Ishikawa (cell line): ENCODE measurements around the gene CEACAM16.
A peak's percentile ranks its signal among the peaks of the same experiment; 100 is the strongest.

ENCODE experiments used
- CEBPB ChIP-seq: IDR thresholded peaks from 2 replicates; pipeline ENCODE4 v1.6.1; 2012
- CREB1 ChIP-seq: IDR thresholded peaks from 2 replicates; pipeline ENCODE4 v1.6.1; 2012; ENCODE audit warnings: low read depth
- EGR1 ChIP-seq: IDR thresholded peaks from 2 replicates; pipeline ENCODE4 v1.6.1; 2012
- EP300 ChIP-seq: IDR thresholded peaks from 2 replicates; pipeline ENCODE4 v1.6.1; 2012; ENCODE audit warnings: borderline replicate concordance
- FOXM1 ChIP-seq: IDR thresholded peaks from 2 replicates; pipeline ENCODE4 v1.6.1; 2012; ENCODE audit warnings: low read depth, borderline replicate concordance
- MAX ChIP-seq: IDR thresholded peaks from 2 replicates; pipeline ENCODE4 v1.6.1; 2012
- NFIC ChIP-seq: IDR thresholded peaks from 2 replicates; pipeline ENCODE4 v1.6.1; 2012
- RAD21 ChIP-seq: IDR thresholded peaks from 2 replicates; pipeline ENCODE4 v1.6.1; 2012; ENCODE audit warnings: low read depth
- REST ChIP-seq: IDR thresholded peaks from 2 replicates; pipeline ENCODE4 v1.6.1; 2012; ENCODE audit warnings: low read depth, mild to moderate bottlenecking
- TAF1 ChIP-seq: IDR thresholded peaks from 2 replicates; pipeline ENCODE4 v1.6.1; 2012; ENCODE audit warnings: low read depth, mild to moderate bottlenecking
- TCF12 ChIP-seq: IDR thresholded peaks from 2 replicates; pipeline ENCODE4 v1.6.1; 2012; ENCODE audit warnings: low read depth
- TEAD4 ChIP-seq: IDR thresholded peaks from 2 replicates; pipeline ENCODE4 v1.6.1; 2012
- USF1 ChIP-seq: IDR thresholded peaks from 2 replicates; pipeline ENCODE4 v1.6.1; 2012
- YY1 ChIP-seq: IDR thresholded peaks from 2 replicates; pipeline ENCODE4 v1.6.1; 2012; ENCODE audit warnings: low read depth
- ZBTB7A ChIP-seq: IDR thresholded peaks from 2 replicates; pipeline ENCODE4 v1.6.1; 2012; ENCODE audit warnings: low read depth

CEACAM16 gene

GRCh38 chr19:44738603-44739558 lies 39.9 kb downstream of the CEACAM16 start:
- TF ChIP-seq REST = no peak
- 0 out of 2 replicates have a peak, but pooled peaks have one; percentile 26 for TF ChIP-seq ZBTB7A

GRCh38 chr19:44740351-44740824 lies 41.4 kb downstream of the CEACAM16 start:
- TF ChIP-seq YY1 = no peak
- TF ChIP-seq CEBPB = no peak
- TF ChIP-seq REST = no peak
- no peak for TF ChIP-seq ZBTB7A
- TF ChIP-seq TEAD4 = no peak
- TF ChIP-seq CREB1 = no peak
- TF ChIP-seq TCF12 = no peak
- TF ChIP-seq MAX = no peak

GRCh38 chr19:44741258-44741731 lies 42.3 kb downstream of the CEACAM16 start:
- TF ChIP-seq RAD21 = no peak
- TF ChIP-seq CREB1 = no peak
- TF ChIP-seq EGR1 = no peak
- TF ChIP-seq USF1 = no peak
- TF ChIP-seq TAF1 = no peak
- no peak for TF ChIP-seq CEBPB
- no peak for TF ChIP-seq NFIC
- no peak for TF ChIP-seq MAX
- no peak for TF ChIP-seq TCF12
- no peak for TF ChIP-seq FOXM1
- TF ChIP-seq ZBTB7A = no peak
- TF ChIP-seq EP300 = no peak
- no peak for TF ChIP-seq YY1

GRCh38 chr19:44741841-44742329 lies 42.9 kb downstream of the CEACAM16 start:
- TF ChIP-seq EP300 (peak; percentile 96), REST (no peak), FOXM1 (peak; percentile 77), TAF1 (0 out of 2 replicates have a peak, but pooled peaks have one; percentile 43), YY1 (peak; percentile 69; the same call in 1 of the 2 replicates), EGR1 (no peak), MAX (peak; percentile 80), USF1 (peak; percentile 59; the same call in 1 of the 2 replicates), CEBPB (peak; percentile 100), RAD21 (peak; percentile 34; the same call in 1 of the 2 replicates), ZBTB7A (no peak; the same call in 1 of the 2 replicates), CREB1 (peak; percentile 21; the same call in 1 of the 2 replicates), TCF12 (peak; percentile 96), NFIC (peak; percentile 99), TEAD4 (peak; percentile 87)
